Measurements from ENCODE around the gene NEK4. TPM values are rescaled to one million over a fixed set of nuclear protein-coding genes. Genes with fewer than 3 reads are reported as not detected.
A peak's percentile ranks its signal among the peaks of the same experiment; 100 is the strongest.
"Not testable (repeated sequence)": the region's sequence is repeated elsewhere in the genome, so short reads cannot be mapped to it uniquely, and the experiment has no call there.

The NEK4 gene
- total RNA-seq, 2 experiments from 2014 or later: 12.8 to 15.3 TPM

DNA sequence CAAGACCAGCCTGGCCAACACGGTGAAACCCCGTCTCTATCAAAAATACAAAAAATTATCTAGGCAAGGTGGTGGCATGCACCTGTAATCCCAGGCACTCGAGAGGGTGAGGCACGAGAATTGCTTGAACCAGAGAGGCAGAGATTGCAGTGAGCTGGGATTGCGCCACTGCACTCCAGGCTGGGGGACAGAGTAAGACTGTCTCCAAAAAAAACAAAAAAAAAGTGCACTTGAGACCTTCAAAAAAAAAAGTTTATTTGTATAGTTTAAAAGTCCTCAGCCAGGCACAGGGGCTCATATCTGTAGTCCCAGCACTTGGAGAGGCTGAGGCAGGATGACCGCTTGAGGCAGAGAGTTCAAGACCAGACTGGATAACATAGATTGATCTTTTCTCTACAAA lies 87.1 kb downstream of the NEK4 start:
- intact Hi-C loops (cut with micrococcal nuclease): loop anchor here (2.0 to 10.0 kb wide), 3 partner anchors 229 to 689 kb away; partner anchors contain the start of genes DUSP7, NISCH, RPL29 and TNNC1
- Mint-ChIP-seq H3K4me3 (peak overlapping the region; percentile 27), H3K9me3 (no peaks in the 10 kb centered on the region), H3K27me3 (ENCODE audit: low read depth) (no peaks in the 10 kb centered on the region), H3K4me1 (ENCODE audit: low read depth) (peaks cover 75% of the 10 kb centered on the region), H3K36me3 (ENCODE audit: low read depth) (peaks cover 47% of the 10 kb centered on the region), H3K27ac (peak overlapping the region; percentile 90)
- DNase-seq: no peak
- CTCF ChIA-PET: interaction anchor here (0.7 kb wide), 1 partner anchor 58 kb away, joined by 6 read pairs; no protein-coding TSS in a partner anchor

DNA sequence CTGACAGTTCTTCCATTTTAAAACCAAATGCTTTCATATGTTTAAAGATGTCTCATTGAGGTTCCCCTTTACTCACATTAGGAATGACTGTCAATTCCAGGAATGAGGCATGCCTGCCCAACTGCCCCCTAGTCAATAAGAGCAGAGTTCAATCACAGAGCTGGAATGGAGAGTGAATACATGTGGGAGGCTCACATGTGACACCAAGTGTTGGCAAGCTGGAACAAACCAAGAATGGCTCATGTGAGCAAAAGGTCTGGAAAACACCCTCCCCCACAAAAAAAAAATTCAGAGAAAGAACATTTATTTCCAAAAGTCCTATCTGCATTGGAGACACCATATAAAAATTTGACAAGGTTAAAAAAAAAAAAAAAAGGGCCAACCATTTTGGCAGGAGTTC lies 88.7 kb downstream of the NEK4 start:
- no peaks in the 10 kb centered on the region for H3K27me3 Mint-ChIP-seq (ENCODE audit: low read depth)
- peaks cover 40% of the 10 kb centered on the region for H3K36me3 Mint-ChIP-seq (ENCODE audit: low read depth)
- no peaks in the 10 kb centered on the region for H3K9me3 Mint-ChIP-seq
- CTCF ChIA-PET: interaction anchor here (0.5 to 1.8 kb wide), 2 partner anchors 11 to 55 kb away, joined by 3 to 6 read pairs; no protein-coding TSS in a partner anchor
- H3K4me1 Mint-ChIP-seq (ENCODE audit: low read depth): peaks cover 59% of the 10 kb centered on the region
- H3K4me3 Mint-ChIP-seq: peak overlapping the region; percentile 47
- intact Hi-C loops (cut with micrococcal nuclease): loop anchor here (1.0 to 10.0 kb wide), 3 partner anchors 210 to 687 kb away; partner anchors contain the start of genes DUSP7 and RPL29
- H3K27ac Mint-ChIP-seq: peak overlapping the region; percentile 85
- DNase-seq: peak; percentile 68

- peak overlapping the region; percentile 47 for H3K4me3 Mint-ChIP-seq
- no peaks in the 10 kb centered on the region for H3K9me3 Mint-ChIP-seq
- no peak for DNase-seq
- peaks cover 40% of the 10 kb centered on the region for H3K36me3 Mint-ChIP-seq (ENCODE audit: low read depth)
- CTCF ChIA-PET: interaction anchor here (1.8 kb wide), 1 partner anchor 10 kb away, joined by 6 read pairs; no protein-coding TSS in a partner anchor
- H3K27me3 Mint-ChIP-seq (ENCODE audit: low read depth): no peaks in the 10 kb centered on the region
- H3K27ac Mint-ChIP-seq: peak overlapping the region; percentile 85
- peaks cover 55% of the 10 kb centered on the region for H3K4me1 Mint-ChIP-seq (ENCODE audit: low read depth)
- intact Hi-C loops (cut with micrococcal nuclease): loop anchor here (1.0 to 10.0 kb wide), 3 partner anchors 10 to 687 kb away; partner anchors contain the start of genes DUSP7 and RPL29
These were observed 89.1 kb downstream of the NEK4 start for GRCh38 chr3:52681596-52681995.

- Mint-ChIP-seq H3K36me3 (ENCODE audit: low read depth) (peaks cover 45% of the 10 kb centered on the region), H3K4me1 (ENCODE audit: low read depth) (peaks cover 55% of the 10 kb centered on the region), H3K27me3 (ENCODE audit: low read depth) (no peaks in the 10 kb centered on the region), H3K4me3 (no peak overlapping the region), H3K27ac (peak overlapping the region; percentile 63), H3K9me3 (no peaks in the 10 kb centered on the region)
- intact Hi-C loops (cut with micrococcal nuclease): loop anchor here (10.0 kb wide), 2 partner anchors 625 to 685 kb away; partner anchors contain the start of genes DUSP7 and RPL29
- CTCF ChIA-PET: no interaction called here
- DNase-seq: no peak
These were observed 90.9 kb downstream of the NEK4 start for GRCh38 chr3:52679811-52680210.

- Mint-ChIP-seq H3K9me3 (no peaks in the 10 kb centered on the region), H3K36me3 (ENCODE audit: low read depth) (peaks cover 43% of the 10 kb centered on the region), H3K4me3 (no peak overlapping the region), H3K4me1 (ENCODE audit: low read depth) (peaks cover 49% of the 10 kb centered on the region), H3K27ac (peak overlapping the region; percentile 63), H3K27me3 (ENCODE audit: low read depth) (no peaks in the 10 kb centered on the region)
- intact Hi-C loops (cut with micrococcal nuclease): no loop called here
- CTCF ChIA-PET: no interaction called here
- DNase-seq: no peak
These were observed 91.6 kb downstream of the NEK4 start for GRCh38 chr3:52679199-52679538.

- CTCF ChIA-PET: no interaction called here
- H3K4me1 Mint-ChIP-seq (ENCODE audit: low read depth): peaks cover 43% of the 10 kb centered on the region
- DNase-seq: no peak
- H3K27me3 Mint-ChIP-seq (ENCODE audit: low read depth): no peaks in the 10 kb centered on the region
- no peak overlapping the region for H3K4me3 Mint-ChIP-seq
- H3K27ac Mint-ChIP-seq: peak overlapping the region; percentile 63
- peaks cover 43% of the 10 kb centered on the region for H3K36me3 Mint-ChIP-seq (ENCODE audit: low read depth)
- intact Hi-C loops (cut with micrococcal nuclease): no loop called here
- H3K9me3 Mint-ChIP-seq: no peaks in the 10 kb centered on the region
These were observed 92.2 kb downstream of the NEK4 start for GRCh38 chr3:52678265-52679198.

DNA sequence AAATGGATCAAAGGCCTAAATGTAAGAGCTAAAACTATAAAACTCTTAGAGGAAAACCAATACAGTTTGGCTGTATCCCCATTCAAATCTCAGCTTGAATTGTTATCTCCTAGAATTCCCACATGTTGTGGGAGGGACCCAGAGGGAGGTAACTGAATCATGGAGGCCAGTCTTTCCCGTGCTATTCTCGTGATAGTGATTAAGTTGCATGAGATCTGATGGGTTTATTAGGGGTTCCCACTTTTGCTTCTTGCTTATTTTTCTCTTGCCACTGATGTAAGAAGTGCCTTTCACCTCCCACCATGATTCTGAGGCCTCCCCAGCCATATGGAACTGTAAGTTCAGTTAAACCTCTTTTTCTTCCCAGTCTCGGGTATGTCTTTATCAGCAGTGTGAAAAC lies 94.5 kb downstream of the NEK4 start:
- DNase-seq; CTCF ChIA-PET; H3K9me3 Mint-ChIP-seq; H3K27me3 Mint-ChIP-seq (ENCODE audit: low read depth); H3K27ac Mint-ChIP-seq; H3K4me3 Mint-ChIP-seq; intact Hi-C loops (cut with micrococcal nuclease): not testable (repeated sequence)
- H3K4me1 Mint-ChIP-seq (ENCODE audit: low read depth): peaks cover 39% of the 10 kb centered on the region
- H3K36me3 Mint-ChIP-seq (ENCODE audit: low read depth): peaks cover 47% of the 10 kb centered on the region

- Mint-ChIP-seq H3K27me3 (ENCODE audit: low read depth) (no peaks in the 10 kb centered on the region), H3K27ac (peak overlapping the region; percentile 81), H3K4me3 (no peak overlapping the region), H3K36me3 (ENCODE audit: low read depth) (peaks cover 35% of the 10 kb centered on the region), H3K4me1 (ENCODE audit: low read depth) (peaks cover 29% of the 10 kb centered on the region), H3K9me3 (no peaks in the 10 kb centered on the region)
- no peak for DNase-seq
- CTCF ChIA-PET: interaction anchor here (1.9 kb wide), 1 partner anchor 10 kb away, joined by 6 read pairs; no protein-coding TSS in a partner anchor
- intact Hi-C loops (cut with micrococcal nuclease): loop anchor here (1.0 kb wide), 2 partner anchors 10 to 15 kb away; partner anchors contain the start of gene GNL3
These were observed 99.1 kb downstream of the NEK4 start for GRCh38 chr3:52671676-52672075.

- no peaks in the 10 kb centered on the region for H3K27me3 Mint-ChIP-seq (ENCODE audit: low read depth)
- H3K36me3 Mint-ChIP-seq (ENCODE audit: low read depth): peaks cover 29% of the 10 kb centered on the region
- H3K27ac Mint-ChIP-seq: peak overlapping the region; percentile 81
These were observed 99.9 kb downstream of the NEK4 start for GRCh38 chr3:52670621-52671521.

GRCh38 chr3:52663098-52663497 lies 107.6 kb downstream of the NEK4 start:
- Mint-ChIP-seq H3K36me3 (ENCODE audit: low read depth) (peaks cover 31% of the 10 kb centered on the region), H3K27ac (no peak overlapping the region), H3K4me3 (no peak overlapping the region), H3K27me3 (ENCODE audit: low read depth) (no peaks in the 10 kb centered on the region), H3K4me1 (ENCODE audit: low read depth) (no peaks in the 10 kb centered on the region), H3K9me3 (no peaks in the 10 kb centered on the region)
- CTCF ChIA-PET: interaction anchor here (0.7 kb wide), 1 partner anchor 362 kb away, joined by 3 read pairs; no protein-coding TSS in a partner anchor
- intact Hi-C loops (cut with micrococcal nuclease): no loop called here
- DNase-seq: no peak

More at GRCh38 chr3:52670621-52671521, 99.9 kb downstream of the NEK4 start:
- peak; percentile 61 for DNase-seq
- no peak overlapping the region for H3K4me3 Mint-ChIP-seq
- H3K4me1 Mint-ChIP-seq (ENCODE audit: low read depth): peaks cover 29% of the 10 kb centered on the region
- CTCF ChIA-PET: interaction anchor here (1.9 kb wide), 1 partner anchor 11 kb away, joined by 6 read pairs; no protein-coding TSS in a partner anchor
- intact Hi-C loops (cut with micrococcal nuclease): loop anchor here (1.0 kb wide), 2 partner anchors 10 to 15 kb away; partner anchors contain the start of gene GNL3
- H3K9me3 Mint-ChIP-seq: no peaks in the 10 kb centered on the region

DNA sequence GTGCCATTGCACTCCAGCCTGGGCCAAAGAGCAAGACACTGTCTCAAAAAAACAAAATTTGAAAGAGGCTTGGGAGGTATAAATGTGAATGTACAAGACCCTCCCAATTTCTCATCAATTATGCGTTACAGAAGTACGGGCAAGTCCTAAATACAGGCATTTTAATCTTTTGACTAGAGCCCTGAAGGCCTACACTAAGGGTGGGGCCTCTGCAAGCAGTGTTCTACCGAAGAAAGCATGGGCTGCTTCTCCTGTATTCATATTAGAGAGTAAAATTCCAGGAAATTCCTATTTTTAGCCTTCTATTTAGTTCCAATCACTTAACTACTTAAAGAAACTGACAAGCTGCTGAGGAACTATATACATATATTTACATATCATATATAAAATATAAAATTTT lies 110.7 kb downstream of the NEK4 start:
- Mint-ChIP-seq H3K4me3 (no peak overlapping the region), H3K9me3 (no peaks in the 10 kb centered on the region), H3K4me1 (ENCODE audit: low read depth) (peaks cover 10% of the 10 kb centered on the region), H3K27ac (no peak overlapping the region), H3K27me3 (ENCODE audit: low read depth) (no peaks in the 10 kb centered on the region), H3K36me3 (ENCODE audit: low read depth) (peaks cover 36% of the 10 kb centered on the region)
- DNase-seq: no peak
- intact Hi-C loops (cut with micrococcal nuclease): no loop called here
- CTCF ChIA-PET: no interaction called here
